ENCODE data around the gene ACAP2.

The ACAP2 gene

GRCh38 chr3:195266428-195266827 is 176.4 kb downstream of the ACAP2 start:
- TF ChIP-seq GATA2 (IDR thresholded peaks at IDR 0.05; ENCODE audit: low read depth, low read length) (no peak), GATA3 (IDR thresholded peaks at IDR 0.05; ENCODE audit: low read depth, low read length) (no peak)

- no peak for TF ChIP-seq GATA2 (IDR thresholded peaks at IDR 0.05; ENCODE audit: low read depth, low read length)
- no peak for TF ChIP-seq GATA3 (IDR thresholded peaks at IDR 0.05; ENCODE audit: low read depth, low read length)
These were observed 177.3 kb downstream of the ACAP2 start for GRCh38 chr3:195265363-195265976.

DNA sequence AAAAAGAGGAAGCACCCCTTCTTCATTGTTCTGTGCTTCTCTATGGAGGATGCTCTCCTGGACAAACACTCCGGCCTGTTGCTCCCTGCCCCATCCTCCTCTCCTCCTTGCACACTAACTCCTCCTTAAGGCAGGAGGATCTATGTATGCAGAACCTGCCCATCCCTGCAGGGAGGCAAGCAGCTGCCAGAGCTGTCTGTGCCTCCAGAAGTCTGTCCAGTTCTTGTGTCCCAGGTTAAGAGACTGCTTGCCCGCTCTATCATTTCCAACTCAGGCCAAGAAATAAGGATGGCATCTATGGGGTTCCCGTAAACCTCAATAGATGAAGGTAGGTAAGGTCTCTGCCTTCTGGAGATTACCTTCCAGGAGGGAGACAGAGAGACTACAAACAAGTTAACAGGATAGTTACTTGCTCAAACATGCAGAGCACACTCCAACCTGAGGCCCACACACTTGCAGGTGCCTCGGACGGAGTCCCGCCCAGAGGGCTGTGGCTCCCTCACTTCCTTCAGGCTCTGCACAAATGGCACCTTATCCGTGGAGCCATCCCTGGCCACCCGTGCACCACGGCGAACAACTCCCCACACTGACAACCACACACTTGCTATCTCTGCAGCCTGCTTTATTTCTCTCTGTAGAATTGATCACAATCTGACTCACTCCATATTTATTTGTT is 178.8 kb downstream of the ACAP2 start:
- TF ChIP-seq GATA3 (IDR thresholded peaks at IDR 0.05; ENCODE audit: low read depth, low read length) (no peak), GATA2 (IDR thresholded peaks at IDR 0.05; ENCODE audit: low read depth, low read length) (no peak)

DNA sequence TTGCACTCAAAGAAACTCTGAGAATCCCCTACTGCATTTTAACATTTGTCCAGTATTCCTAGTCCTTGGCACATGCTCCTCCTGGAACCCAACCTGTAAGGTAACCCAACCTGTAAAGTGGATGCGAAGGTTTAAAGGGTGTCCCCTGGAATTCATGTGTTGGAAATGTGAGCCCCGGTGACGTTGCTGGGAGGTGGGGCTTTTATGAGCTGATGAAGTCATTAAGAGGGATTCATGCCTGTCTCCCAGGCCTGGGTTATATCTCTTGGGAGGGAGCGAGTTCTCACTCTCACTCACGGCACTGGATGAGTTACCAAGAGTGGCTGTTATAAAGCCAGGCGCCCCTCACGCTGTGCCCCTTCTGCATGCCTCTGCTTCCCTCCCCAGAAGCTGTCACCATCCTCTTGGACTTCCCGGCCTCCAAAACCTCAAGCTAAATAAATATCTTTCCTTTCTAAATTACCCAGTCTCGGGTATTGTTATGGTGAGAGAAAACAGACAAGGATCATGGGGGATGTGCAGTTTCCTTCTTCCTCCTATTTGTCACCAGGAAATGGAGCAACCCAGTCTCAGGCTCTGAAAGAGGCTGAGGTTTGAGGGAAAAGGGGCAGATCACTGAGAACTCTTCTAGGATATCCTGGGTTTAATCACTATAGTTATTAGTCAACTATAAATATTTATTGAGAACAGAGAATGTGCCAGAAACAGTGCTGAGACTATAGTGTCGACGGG is 179.5 kb downstream of the ACAP2 start:
- TF ChIP-seq GATA3 (IDR thresholded peaks at IDR 0.05; ENCODE audit: low read depth, low read length) (no peak), GATA2 (IDR thresholded peaks at IDR 0.05; ENCODE audit: low read depth, low read length) (no peak)

GRCh38 chr3:195261925-195262324 is 180.9 kb downstream of the ACAP2 start:
- no peak for TF ChIP-seq GATA2 (IDR thresholded peaks at IDR 0.05; ENCODE audit: low read depth, low read length)
- no peak for TF ChIP-seq GATA3 (IDR thresholded peaks at IDR 0.05; ENCODE audit: low read depth, low read length)

- TF ChIP-seq GATA2 (IDR thresholded peaks at IDR 0.05; ENCODE audit: low read depth, low read length) (no peak), GATA3 (IDR thresholded peaks at IDR 0.05; ENCODE audit: low read depth, low read length) (no peak)
These were observed 182.4 kb downstream of the ACAP2 start for GRCh38 chr3:195260280-195260905.

DNA sequence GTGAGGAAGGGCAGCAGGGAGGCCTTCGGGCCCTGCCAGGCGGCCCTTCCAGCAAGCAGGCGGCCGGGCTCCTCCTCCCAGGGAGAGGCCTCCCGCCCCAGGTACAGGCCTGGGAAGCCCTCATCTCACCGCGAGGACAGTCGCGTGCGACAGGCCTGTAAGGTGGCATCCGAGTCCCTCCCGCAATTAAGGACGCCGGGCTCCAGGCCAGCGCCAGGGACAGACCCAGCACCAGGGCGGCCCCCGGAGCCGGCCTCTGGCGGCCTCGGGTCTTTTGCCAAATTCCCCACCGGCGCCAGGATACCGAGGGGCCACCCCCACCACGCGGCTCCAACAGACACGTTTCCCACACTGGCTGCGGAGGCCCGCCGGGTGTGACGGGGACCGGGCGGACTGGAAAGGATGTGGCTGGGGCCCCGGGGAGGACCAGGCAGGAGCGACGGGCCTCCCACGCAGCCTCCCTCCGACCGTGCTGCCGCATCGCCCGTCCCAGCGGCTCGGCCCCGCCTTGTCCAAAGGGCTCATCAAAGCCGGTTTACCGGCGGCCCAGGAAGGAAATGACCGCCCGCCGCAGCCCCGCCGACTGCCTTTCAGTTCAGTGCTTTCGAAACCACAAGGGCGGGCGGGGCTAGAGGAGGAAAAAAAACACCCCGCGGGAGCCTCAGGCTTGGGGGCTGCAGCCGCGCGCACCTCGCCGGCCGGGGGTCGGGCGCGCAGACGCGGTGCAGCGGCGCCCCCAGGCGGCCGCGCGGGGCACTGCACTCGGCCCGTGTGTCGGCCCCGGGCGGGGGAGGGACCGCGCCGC is 183.1 kb downstream of the ACAP2 start:
- TF ChIP-seq GATA2 (IDR thresholded peaks at IDR 0.05; ENCODE audit: low read depth, low read length) (no peak), GATA3 (IDR thresholded peaks at IDR 0.05; ENCODE audit: low read depth, low read length) (no peak)

GRCh38 chr3:195259154-195259474 is 183.7 kb downstream of the ACAP2 start:
- TF ChIP-seq GATA2 (IDR thresholded peaks at IDR 0.05; ENCODE audit: low read depth, low read length) (no peak), GATA3 (IDR thresholded peaks at IDR 0.05; ENCODE audit: low read depth, low read length) (no peak)

- TF ChIP-seq GATA3 (IDR thresholded peaks at IDR 0.05; ENCODE audit: low read depth, low read length) (no peak), GATA2 (IDR thresholded peaks at IDR 0.05; ENCODE audit: low read depth, low read length) (no peak)
These were observed 184.2 kb downstream of the ACAP2 start for GRCh38 chr3:195258449-195259153.

DNA sequence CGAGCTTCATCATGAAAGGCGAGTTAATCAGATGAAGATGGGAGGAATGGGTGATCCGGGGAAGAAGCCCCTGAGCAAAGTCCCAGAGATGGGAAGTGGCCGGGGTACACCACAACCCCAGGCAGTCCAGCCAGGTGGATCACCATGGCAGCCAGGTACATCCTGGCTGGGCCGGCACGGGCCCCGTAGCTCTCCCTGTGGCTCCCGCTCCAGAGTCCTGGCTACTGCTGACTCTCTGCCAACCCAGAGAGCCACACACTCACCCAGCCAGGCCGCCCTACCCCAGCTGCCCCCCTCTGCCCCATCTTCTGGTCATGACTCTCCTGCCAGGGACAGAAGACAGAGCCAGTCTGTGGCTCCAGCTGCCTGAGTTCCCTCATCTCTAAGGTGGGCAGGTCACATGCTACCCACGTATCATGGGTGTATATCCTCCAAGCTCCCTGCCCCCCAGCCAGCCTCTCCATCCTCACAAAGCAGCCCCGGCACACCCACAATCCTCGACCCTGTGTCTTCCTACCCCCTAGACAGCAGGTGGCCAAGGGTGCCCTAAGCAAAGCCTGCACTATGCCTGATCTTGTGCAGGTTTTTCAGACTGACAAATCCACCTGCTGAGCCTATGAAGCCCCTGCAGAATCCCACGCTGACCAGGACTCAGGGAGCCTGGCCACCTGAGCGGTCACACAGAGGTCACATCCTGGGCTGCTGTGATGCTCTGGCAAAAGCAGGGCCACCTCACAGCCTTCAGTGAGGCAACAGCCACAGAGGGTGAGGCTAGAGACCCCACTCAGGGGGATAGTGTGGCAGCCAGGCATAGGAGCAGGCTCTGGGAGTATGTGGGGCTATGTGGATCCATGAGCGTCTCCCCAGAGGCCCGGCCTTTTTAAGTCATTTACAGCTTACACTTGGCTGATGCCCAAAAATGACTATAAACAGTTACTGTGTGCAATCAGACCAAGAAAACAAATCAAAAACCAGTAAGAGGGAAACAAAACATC is 185.1 kb downstream of the ACAP2 start:
- no peak for TF ChIP-seq GATA2 (IDR thresholded peaks at IDR 0.05; ENCODE audit: low read depth, low read length)

- no peak for TF ChIP-seq GATA3 (IDR thresholded peaks at IDR 0.05; ENCODE audit: low read depth, low read length)
- no peak for TF ChIP-seq GATA2 (IDR thresholded peaks at IDR 0.05; ENCODE audit: low read depth, low read length)
These were observed 186.0 kb downstream of the ACAP2 start for GRCh38 chr3:195256639-195257453.

Measured in SH-SY5Y (cell line).